WTC11 (cell line): Measurements from ENCODE around the gene COX6A1. TPM values are rescaled to one million over a fixed set of nuclear protein-coding genes. Genes with fewer than 3 reads are reported as not detected.

Experiments used
- total RNA-seq: library from RNA; stranded (reverse); gene quantifications from 3 replicates; pipeline ENCODE4 v1.2.3, GENCODE V29; 2021

COX6A1 gene
- total RNA-seq, 1 experiment from 2014 or later, result 573 TPM

Other genes with a start within 250 kb of the COX6A1 start
- 147 to 181 TPM (median 162 TPM) in 3 replicates for gene GCN1, start 243.4 kb upstream of the COX6A1 start, total RNA-seq
- 3,149 to 3,505 TPM (median 3,452 TPM) in 3 replicates for gene RPLP0, start 237.0 kb upstream of the COX6A1 start, total RNA-seq
- gene PXN, start 172.4 kb upstream of the COX6A1 start, total RNA-seq, result 96.6 to 132 TPM (median 99.2 TPM) in 3 replicates
- gene RNU4-2, start 146.2 kb upstream of the COX6A1 start, total RNA-seq, result 2,632 to 2,764 TPM (median 2,673 TPM) in 3 replicates
- gene RNU4-1, start 144.9 kb upstream of the COX6A1 start, total RNA-seq, result 2,196 to 2,477 TPM (median 2,436 TPM) in 3 replicates
- 2.1 to 4.3 TPM (median 2.8 TPM) in 3 replicates for gene SIRT4, start 135.8 kb upstream of the COX6A1 start, total RNA-seq
- gene PLA2G1B, start 110.3 kb upstream of the COX6A1 start, total RNA-seq, result 0.92 to 1.8 TPM (median 1.4 TPM) in 3 replicates
- gene MSI1, start 68.9 kb upstream of the COX6A1 start, total RNA-seq, result 64.5 to 71.9 TPM (median 71.5 TPM) in 3 replicates
- 59.5 to 75.3 TPM (median 60.4 TPM) in 3 replicates for gene TRIAP1, start 8.3 kb downstream of the COX6A1 start, total RNA-seq
- gene GATC, start 8.3 kb downstream of the COX6A1 start, total RNA-seq, result 29.8 to 36.9 TPM (median 33.9 TPM) in 3 replicates
- gene SRSF9, start 31.6 kb downstream of the COX6A1 start, total RNA-seq, result 274 to 286 TPM (median 276 TPM) in 3 replicates
- gene DYNLL1, start 58.0 kb downstream of the COX6A1 start, total RNA-seq, result 327 to 470 TPM (median 463 TPM) in 3 replicates
- gene COQ5, start 91.0 kb downstream of the COX6A1 start, total RNA-seq, result 35.1 to 44.9 TPM (median 44.5 TPM) in 3 replicates
- 151 to 160 TPM (median 155 TPM) in 3 replicates for gene RNF10, start 96.2 kb downstream of the COX6A1 start, total RNA-seq
- gene POP5, start 143.3 kb downstream of the COX6A1 start, total RNA-seq, result 53.9 to 57.7 TPM (median 54.7 TPM) in 3 replicates
- gene CABP1, start 202.5 kb downstream of the COX6A1 start, total RNA-seq, result 10.1 to 14.1 TPM (median 10.7 TPM) in 3 replicates
- gene MLEC, start 249.0 kb downstream of the COX6A1 start, total RNA-seq, result 221 to 278 TPM (median 253 TPM) in 3 replicates